GM18873 (cell line): Measurements from ENCODE around the gene E2F6.

Experiments used
- ATAC-seq: cut with Tn5 transposase; IDR thresholded peaks from one replicate; pipeline ENCODE4 v1.9.1; 2021; ENCODE audit warnings: mild to moderate bottlenecking, moderate library complexity, moderate number of reproducible peaks; ENCODE audit not compliant: unreplicated experiment, low FRiP score

Gene E2F6, protein sequence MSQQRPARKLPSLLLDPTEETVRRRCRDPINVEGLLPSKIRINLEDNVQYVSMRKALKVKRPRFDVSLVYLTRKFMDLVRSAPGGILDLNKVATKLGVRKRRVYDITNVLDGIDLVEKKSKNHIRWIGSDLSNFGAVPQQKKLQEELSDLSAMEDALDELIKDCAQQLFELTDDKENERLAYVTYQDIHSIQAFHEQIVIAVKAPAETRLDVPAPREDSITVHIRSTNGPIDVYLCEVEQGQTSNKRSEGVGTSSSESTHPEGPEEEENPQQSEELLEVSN

DNA sequence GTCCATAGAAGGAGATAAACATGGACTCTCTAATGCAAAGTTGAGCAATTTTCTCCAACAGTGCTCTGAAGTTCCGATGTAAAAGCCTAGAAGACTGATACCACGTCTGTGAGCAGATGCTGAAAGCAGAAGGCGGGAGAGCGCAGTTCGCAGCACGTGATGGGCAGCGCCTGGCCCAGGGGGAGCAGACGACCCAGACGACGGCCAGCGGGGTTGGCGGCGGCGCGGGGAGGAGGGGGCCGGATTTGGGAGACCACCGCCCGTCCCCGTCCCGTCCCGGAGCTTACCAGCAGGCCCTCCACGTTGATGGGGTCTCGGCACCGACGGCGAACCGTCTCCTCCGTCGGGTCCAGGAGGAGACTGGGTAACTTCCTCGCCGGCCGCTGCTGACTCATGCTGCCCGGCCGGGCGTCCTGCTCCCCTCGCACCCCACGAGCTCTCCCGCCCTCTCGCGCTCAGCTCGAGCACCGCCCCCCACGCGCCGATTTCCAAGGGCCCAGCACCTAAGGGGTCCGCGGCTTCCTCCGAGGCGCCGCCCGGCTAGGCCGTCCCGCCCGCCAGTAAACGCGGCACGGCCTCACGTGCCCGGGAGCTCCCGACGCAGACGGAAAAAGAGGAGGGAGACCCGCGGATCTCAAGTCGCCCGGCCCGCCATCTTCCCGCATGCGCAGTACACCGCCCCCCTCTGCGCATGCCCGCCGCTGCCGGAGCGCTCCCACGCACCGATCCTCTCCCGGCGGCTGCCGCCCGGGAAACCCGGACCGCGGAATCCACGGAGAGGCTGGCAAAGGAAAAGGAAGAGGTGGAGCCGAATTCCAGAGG is at the start of gene E2F6:
Gene E2F6, minus strand, starts transcription at position 677 of the 822 bp plus-strand sequence. Its CDS starts 282 bp downstream, at position 395.
- peak; percentile 49 for ATAC-seq

DNA sequence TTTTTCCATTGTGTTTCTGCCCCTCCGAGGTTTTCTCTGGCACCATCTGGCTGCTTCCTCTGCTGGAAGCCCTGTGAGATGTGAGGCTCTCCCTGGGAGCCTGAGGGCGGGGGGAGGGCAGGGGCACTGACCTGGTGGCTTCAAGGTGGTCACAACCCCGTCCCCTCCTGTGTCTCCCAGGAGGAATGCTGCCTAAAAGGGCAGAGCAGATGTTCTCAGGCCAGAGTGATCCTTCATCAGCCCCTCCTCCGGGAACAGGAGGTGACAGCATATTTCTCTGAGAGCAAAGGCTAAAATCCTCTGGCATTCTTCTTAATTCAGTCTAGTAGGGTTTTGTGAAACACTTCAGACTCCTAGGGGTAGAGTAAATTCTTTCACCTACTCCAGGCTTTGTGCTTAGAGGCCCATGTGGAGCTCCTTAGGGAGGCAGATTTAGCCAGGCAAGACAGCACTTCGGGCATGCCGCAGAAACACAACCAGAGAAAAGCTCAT is 49.6 kb upstream of the E2F6 start:
- ATAC-seq = no peak

DNA sequence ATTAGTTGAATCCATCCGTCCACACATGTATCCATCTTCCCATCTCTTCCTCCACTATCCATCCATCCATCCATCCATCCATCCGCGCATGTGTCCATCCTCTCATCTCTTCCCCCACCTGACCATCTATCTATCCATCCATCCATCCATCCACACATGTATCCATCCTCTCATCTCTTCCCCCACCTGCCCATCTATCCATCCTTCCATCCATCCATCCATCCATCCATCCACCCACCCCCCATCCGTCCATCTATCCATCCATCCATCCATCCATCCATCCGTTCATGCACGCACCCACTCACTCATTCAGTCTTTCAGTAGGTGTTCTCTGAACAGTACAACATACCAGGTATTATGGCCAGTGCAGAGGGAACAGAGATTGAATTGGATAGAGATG is 48.9 kb upstream of the E2F6 start:
- no peak for ATAC-seq

DNA sequence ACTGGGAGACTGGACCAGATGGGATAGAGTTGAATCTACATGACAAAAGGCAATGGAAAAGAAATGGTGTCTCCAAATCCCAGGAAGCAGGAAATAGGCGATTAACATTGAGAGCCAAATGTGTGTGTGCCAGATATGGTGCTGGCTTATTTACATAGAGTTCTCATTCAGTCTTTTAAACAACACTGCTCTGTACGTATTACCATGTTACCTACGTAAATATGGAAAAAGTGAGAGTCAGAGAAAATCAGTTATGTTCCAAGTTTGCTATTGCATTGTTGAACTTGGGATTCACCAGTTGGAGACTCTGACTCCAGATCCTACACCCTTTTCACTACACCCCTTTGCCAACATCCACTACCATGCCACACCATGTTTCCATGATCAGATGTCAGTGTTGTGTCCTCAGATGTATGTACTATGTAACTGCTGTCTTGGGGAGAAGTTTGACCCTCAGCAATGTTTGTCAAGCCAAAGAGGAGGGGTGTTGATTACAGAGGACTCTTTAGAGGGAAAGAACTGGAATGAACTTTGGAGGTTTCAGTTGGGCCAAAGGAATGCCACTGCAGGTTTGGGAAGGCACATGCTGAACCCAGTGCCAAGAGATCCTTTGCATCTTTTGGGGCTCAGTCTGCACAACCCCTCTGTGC is 48.2 kb upstream of the E2F6 start:
- ATAC-seq = no peak

DNA sequence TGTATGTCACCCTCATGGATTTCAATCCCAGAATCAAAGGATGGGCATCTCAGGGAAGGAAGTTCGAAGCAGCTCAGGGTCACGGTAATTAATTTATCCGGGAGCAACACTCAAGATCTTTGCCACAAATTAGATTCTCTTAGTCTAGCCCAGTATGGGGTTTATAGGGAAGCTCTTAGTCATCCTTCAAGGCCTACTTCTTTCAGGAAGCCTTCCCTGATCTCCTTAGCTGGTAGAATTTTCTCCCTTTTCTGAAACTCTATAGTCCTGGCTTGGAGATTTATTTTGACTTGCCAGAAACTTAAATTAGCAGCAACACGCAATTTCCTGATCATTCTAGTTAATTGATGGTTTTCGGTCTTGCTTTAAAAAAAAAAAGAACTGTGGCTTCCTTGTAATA is 47.4 kb upstream of the E2F6 start:
- ATAC-seq = no peak

DNA sequence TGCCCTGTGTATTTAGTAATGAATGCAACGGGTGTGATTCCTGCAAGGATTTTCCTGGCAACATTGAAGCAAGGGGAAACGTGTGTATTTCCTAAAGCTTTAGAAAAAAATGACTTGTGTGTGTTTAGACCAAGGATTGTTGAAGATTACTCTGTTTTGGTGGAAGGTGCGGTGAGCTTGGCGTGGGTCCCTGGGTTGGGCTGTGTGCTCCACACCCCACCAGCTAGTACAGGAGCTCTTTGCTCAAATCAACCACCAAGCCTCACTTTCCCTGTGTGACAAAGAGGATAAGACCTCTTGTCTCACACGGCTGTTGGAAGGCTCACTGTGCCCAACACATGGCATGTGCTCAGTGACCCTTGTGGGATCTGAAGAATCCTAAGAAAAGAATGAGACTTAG is 46.5 kb upstream of the E2F6 start:
- no peak for ATAC-seq

DNA sequence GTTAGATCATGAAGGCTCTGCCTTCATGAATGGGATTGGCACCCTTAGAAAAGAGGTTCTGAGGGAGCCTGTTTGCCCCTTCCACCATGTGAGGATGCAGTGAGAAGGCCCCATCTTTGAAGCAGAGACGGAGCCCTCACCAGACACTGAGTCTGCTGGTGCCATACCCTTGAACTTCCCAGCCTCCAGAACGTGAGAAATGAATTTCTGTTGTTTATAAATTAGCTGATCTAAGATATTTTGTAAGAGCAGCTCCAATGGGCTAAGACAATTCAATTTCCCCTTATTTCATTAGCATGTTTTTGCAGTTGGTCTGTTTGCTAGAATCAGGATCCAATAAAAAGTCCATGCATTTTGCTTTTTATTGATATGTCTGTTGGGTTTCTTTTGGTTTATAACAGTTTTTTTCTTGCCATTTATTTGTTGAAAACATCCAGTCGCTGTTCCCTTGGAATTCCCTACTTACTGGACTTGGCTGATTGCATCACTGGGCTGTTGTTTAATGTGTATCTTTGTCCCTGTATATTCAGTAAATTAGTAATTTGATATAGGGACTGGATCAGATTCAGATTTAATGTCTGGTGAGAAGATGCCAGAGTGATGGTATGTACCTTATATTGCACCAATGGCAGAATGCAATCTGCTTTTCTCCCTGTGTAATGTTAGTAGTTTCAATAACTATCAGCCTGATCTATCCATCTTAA is 43.8 kb upstream of the E2F6 start:
- ATAC-seq = no peak

DNA sequence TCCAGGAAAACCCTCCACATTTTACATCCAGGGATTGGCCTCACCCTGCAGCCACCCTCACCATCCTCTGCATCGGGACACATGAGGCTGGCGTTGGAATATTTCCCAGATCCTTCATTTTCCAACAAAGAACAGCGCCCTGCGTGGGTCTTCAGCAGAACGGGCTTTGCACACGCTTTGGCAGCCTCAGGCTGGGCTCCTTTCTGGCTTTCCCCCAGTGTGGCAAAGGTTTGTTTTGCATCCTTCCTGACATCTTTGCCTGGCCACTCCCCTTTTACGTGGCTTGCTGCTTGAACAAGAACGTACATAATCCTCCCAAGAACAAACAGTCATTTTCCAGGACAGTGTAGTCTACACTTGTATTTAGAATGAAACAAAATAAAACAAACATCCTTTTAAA is 42.3 kb upstream of the E2F6 start:
- no peak for ATAC-seq

DNA sequence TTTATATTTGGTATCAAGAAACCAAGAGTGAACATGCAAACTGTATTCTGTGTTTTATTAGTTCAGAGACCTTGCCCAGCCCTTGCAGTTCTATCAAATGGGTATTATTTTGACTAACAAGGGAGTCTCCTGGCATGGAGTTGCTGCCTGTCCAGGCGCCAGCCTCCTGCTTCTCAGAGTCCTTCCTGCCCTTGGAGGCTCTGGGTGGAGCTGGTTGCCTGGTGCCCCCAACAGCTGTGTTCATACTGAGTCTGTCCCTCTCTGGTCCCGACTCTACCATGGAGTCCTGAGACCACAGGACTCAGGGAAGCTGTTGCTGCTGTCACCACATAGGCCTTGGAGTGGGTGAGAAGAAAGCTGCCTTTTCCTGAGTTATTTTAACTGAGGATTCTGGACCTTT is 41.6 kb upstream of the E2F6 start:
- ATAC-seq = no peak

DNA sequence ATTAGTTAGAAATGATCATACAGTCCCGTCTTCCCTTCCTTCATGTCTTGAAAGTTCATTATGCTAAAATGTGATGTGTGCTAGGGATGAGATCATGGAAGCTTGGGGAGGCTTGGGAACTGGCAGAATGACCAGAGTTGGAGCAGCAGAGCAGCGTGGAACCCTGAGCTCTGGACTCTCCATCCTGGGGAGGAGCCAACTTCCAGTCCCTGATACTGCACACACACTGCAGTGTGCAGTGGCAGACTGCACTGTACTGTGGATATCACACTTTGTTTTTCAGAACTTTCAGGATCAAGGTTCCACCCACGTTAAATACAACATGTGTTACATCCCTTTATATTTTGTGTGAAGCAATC is 40.6 kb upstream of the E2F6 start:
- no peak for ATAC-seq

DNA sequence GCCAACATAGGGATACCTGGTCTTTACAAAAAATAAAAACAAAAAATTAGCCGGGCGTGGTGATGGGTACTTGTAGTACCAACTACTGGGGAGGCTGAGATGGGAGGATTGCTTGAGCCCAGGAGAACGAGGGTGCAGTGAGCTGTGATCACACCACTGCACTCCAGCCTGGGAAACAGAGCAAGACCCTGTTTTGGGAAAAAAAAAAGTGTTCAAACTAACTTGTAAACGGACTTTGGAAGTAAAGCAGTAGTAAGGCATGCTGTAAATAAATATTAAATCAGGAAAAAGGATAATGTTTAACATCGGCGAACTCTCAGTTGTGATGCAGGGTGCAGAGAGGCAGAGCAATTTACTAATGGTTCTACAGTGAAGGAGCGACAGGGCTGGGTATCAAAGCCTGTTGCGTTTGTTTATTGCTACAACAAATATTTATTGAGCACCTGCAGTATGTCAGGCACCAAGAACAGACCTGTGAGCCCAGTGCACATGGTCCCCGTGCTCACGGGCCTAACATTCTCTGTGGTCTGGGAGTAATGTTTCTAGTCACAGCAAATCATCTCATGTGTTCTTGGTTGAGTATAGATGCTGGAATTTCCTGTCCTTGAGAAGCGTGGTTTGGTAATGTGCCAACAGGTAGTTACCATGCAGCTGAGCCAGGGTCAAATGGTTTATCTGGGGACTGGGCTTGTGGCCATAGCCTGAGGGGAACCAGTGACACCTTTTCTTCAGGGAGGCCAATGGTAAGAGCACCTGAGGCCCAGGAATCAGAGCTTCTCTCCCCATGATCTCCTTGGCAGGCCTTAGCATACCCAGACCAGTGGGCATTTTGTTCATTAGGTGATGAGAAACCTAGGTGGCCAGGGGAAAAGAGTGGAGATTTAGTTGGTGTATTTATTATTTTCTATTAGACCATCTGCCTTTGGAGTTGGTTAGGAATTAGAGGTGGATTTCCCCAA is 40.0 kb upstream of the E2F6 start:
- peak; percentile 58 for ATAC-seq

DNA sequence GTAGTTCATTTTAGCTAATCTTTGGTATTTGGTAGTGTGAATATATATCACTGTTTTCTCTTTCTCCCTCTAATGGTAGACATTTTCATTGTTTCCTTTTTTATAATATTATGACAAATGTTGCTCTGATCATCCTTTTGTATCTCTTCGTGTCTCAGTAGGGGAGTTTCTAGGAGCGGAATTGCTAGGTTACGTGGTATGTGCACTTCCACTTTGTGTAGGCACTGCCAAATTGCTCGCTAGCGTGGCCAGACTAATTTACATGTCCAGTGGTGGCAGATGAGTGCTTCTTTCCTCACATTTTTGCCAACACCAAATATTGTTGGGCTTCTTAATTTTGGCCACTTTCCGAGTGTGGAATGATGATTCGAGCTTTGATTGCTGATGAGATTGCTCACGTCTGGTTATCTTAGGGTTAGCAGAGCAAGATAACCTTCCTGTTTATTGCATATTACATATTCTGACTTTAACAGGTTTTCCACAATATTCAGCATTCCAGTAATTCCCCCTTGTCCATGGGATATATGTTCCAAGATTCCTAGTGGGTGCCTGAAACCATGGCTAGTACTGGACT is 37.5 kb upstream of the E2F6 start:
- ATAC-seq = no peak

DNA sequence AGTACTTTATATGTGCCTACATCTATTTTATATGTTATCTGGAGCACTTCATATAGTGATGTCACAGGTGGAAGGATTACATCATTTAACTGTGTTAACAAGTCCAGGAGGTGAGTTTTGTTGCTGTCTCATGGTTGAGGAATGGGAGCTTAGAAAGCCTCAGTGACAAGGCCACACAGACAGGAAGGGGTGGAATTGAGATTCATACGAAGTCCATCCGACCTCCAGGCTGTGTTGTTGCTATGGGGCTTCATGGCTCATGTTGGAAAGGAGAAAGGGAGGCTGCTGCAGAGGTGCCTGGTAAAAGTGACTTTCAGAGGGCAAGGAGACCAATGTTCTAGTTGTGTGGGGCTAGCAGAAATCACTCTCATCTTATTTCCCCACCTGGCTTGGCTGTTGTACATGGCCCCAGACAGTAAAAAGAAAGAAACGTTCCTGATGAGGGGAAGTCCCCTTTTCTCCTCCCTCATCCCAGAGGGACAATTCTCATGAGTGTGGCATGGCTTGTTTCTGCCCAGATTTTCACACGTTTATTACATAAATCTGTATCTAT is 36.9 kb upstream of the E2F6 start:
- no peak for ATAC-seq

DNA sequence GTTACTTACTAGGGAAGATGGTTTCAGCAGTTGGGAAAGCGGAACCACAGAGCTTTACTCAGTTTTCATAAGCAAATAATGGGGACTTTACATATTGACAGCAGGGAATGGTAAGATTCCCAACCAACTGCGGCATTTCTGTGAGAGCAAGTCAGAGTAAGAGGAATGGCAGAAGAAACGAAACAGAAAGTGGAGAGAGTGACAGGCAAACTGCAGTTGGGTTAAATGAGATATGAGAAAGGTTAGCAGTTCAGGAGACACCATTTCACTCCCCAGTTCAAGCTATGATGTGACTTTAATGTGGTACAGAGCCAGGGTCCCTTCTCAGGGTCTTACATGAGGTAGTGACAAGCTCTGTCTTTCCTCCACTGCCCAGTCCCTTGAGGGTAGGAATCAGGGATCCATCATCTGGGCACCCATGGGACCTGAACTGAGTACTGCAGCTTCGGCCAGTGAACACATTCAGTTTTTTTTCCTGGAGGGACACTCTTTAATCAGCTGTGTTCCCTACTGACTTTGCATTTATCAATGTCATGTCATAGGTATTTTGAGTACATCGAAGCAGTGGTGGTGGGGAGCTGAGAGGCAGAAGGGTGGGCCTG is 34.8 kb upstream of the E2F6 start:
- ATAC-seq = no peak

DNA sequence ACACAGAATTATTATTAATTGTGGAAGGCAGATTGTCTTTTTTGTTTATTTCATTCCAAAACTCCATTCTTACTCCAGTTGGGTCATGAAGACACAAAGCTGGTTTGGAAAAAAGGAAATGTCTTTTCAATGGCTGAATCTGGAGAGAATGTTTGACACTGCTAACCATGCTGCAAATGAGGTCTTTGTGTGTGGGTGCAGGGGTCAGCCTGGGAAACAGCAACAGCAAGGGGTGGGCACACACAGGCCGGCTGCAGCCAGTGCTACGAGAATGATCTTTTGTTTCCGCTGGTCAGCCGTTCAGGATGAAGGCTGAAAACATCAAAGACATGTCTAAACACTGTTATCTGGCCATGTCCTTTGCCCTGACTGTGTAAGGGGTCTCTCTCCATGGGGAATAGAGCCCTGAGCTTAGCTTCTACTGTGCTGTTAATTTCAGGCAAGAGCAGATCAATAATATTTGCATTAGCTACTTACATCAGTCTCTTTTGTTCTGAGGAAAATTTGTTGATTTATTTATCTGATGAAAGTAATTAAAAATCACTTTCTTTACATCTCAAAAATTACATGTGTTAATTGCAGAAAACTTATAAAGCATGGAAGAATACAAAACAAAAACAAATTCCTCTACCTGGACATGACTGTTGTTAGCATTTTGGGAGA is 33.3 kb upstream of the E2F6 start:
- ATAC-seq = no peak

DNA sequence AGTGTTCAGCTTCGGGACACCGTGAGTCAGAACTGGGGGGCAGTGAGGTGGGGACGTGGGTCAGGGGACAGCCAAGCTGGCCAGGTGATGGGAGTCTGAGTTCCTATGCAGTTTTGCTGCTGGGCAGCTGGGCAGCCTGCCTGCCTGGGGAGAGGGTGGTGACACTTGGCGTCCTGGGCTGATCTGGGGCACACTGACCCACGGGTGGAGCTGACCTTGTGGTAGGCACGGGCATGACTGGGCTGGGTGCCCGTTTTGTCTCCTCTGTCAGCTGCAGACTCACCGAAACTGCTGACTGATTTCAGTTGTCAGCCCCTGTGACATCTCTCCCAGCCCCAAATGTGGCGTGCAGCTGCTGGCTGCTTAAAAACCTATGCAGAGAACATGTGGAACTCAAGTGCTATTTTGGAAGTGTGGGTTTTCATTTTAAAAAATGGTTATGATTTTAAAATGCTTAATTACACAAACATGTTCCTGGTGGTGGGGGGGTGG is 32.6 kb upstream of the E2F6 start:
- ATAC-seq = peak; percentile 95

DNA sequence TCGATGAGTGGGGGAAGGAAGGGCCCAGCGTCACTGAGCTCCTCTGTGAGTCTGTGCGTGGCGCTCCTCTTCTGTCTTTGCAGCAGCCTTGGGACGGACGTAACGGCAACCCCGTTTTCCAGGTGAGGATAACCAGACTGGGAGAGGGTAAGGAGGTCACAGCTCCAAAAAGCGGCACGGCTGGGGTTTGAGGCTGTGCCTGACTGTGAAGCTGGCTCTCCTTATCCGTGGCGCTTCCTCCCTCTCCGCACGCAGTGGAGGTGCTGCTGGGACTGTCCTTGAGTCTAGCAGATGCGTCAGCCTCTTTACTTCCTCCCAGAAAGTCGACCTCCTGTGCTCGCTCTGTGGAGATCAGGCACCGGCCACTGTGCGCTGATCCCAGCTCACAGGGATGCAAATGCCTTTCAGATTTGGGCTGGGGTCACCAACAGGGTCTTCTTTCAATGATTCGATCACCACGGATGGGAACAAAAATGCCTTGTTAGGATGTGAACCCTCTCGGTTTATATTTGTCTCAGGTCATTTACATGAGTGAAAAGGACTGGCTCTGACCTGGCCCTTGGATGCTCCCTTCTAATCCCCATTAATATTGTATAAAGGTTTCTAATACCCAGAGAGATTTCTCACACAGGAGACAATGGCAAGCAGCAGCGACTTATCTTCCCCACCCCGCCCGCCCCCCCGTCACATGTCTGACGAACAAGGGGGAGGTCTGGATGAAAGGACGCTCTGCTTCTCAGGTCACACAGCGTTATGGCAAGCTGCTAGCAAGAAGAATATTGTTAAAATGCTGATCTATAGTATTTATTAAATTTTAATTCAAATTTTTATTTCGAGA is 30.1 kb upstream of the E2F6 start:
- no peak for ATAC-seq
